IPS-18c (cell line): ENCODE data around the gene DROSHA.
"Not testable (repeated sequence)": the region's sequence is repeated elsewhere in the genome, so short reads cannot be mapped to it uniquely, and the experiment has no call there.

Source experiments
- H3K4me3 ChIP-seq: 2 replicates; pipeline ENCODE4 v1.7.0; 2013; ENCODE audit warnings: low read depth, mild to moderate bottlenecking, low read length, moderate library complexity; ENCODE audit not compliant: insufficient read depth
- H3K9me3 ChIP-seq: one replicate; pipeline ENCODE4 v1.6.1; 2013; ENCODE audit warnings: mild to moderate bottlenecking, low read length, moderate library complexity; ENCODE audit not compliant: control insufficient read depth, insufficient read depth

The DROSHA gene

GRCh38 chr5:31377274-31377946 is 154.5 kb downstream of the DROSHA start:
- no peak overlapping the region for H3K4me3 ChIP-seq
- H3K9me3 ChIP-seq, result no peaks in the 10 kb centered on the region

GRCh38 chr5:31375999-31376720 is 155.7 kb downstream of the DROSHA start:
- no peaks in the 10 kb centered on the region for H3K9me3 ChIP-seq
- H3K4me3 ChIP-seq, result no peak overlapping the region

DNA sequence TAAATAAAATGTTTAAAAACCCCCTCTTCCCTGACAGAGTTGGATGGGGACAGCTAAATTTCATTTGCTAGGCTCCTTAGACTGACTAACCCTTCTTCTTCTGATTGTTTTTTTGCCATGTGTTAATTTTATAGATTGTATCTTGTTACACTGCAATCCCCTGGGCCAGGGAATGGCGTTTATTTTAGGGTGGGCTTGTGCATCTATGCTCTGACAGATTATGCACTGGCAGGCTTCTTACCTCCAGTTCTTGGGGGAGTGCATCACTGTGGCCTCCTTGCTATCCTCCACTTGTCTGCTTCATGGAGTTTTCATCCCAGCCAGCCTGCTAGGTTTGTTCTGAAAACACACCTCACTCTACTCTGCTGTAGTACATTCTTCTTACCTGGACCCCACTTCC is 159.8 kb downstream of the DROSHA start:
- H3K4me3 ChIP-seq, result no peak overlapping the region
- no peaks in the 10 kb centered on the region for H3K9me3 ChIP-seq

DNA sequence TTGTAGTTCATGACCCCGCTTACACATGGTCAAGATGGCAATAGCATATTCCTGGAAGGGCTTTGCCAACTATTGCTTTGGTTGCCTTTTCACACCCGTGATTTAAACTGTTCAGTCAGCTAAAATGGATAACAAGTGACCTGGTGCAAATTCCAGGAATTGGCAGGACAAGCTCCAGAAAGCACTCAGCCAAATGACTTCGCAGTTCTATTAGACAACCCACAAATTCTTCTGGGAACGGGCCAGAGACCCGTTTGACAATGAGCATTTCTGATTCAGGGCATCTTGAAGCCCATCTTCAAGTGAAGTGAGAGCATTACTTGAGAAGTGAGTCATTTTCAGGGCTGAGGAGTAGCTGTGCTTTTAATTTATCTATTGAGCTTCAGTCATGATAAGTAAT is 165.0 kb downstream of the DROSHA start:
- no peaks in the 10 kb centered on the region for H3K9me3 ChIP-seq
- H3K4me3 ChIP-seq, result no peak overlapping the region

- Histone ChIP-seq H3K9me3 (no peaks in the 10 kb centered on the region), H3K4me3 (no peak overlapping the region)
These were observed 166.1 kb downstream of the DROSHA start for GRCh38 chr5:31365776-31366175.

DNA sequence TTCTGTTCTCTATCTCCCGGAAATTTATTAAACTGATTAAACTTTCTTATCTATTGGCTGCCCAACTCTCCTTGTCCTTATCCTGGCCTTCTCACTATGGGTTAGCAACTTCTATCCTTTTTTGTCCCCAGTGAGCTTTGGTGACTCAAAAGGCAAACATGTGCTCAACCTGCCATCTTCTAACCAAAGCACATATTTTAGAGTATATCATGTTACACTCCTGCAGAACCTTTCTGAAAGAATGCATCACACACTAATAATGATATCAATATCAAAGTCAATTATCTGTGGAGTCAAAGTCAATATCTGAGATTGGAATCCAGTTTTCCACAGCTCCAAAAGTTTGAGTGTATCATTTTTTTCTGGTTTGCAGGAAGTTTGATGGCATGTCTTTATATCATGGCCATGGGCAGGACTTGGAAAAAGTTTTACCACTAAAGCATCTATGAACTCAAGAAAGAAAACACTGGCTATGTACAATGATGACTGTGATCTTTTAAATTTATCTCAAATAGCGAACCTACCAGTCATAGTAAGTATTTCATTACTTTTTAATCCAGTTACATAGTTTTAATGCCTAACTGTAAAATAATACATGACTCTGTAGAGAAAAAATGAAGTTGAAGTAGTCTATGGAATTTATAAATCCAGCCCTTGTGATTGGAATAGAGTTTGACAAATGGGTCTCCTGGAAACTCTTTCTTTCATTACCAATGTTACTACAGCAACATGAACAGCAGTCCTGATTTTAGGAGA is 166.8 kb downstream of the DROSHA start:
- Histone ChIP-seq H3K9me3 (no peaks in the 10 kb centered on the region), H3K4me3 (no peak overlapping the region)

GRCh38 chr5:31362931-31363568 is 168.8 kb downstream of the DROSHA start:
- Histone ChIP-seq H3K4me3 (no peak overlapping the region), H3K9me3 (no peaks in the 10 kb centered on the region)

- Histone ChIP-seq H3K4me3 (no peak overlapping the region), H3K9me3 (no peaks in the 10 kb centered on the region)
These were observed 169.4 kb downstream of the DROSHA start for GRCh38 chr5:31362529-31362900.

DNA sequence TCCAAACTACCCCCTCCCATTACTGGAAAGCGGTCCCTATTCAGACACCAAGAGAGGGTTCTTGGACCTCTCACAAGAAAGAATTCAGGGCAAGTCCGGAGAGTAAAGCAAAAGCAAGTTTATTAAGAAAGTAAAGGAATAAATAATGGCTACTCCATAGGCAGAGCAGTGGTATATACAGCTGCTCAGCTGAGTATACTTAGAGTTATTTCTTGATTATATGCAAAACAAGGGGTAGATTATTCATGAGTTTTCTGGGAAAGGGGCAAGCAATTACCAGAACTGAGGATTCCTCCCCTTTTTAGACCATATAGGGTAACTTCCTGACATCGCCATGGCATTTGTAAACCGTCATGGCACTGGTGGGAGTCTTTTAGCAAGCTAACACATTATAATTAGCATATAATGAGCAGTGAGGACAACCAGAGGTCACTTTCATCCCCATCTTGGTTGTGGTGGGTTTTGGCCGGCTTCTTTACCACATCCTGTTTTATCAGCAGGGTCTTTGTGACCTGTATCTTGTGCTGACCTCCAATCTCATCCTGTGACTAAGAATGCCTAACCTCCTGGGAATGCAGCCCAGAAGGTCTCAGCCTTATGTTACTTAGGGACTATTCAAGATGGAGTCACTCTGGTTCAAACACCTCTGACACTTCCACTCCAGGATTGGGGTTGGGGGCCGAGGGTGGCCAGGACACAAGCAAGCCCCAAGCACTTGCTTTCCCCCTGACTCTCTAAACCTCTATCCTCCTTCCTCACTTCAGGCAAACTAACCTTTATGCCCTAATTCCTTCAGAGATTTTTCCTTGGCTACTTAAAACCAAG is 170.0 kb downstream of the DROSHA start:
- not testable (repeated sequence) for H3K9me3 ChIP-seq, H3K4me3 ChIP-seq

GRCh38 chr5:31361234-31361633 is 170.7 kb downstream of the DROSHA start:
- H3K4me3 ChIP-seq, result no peak overlapping the region
- no peaks in the 10 kb centered on the region for H3K9me3 ChIP-seq

GRCh38 chr5:31359839-31360238 is 172.1 kb downstream of the DROSHA start:
- H3K4me3 ChIP-seq, result no peak overlapping the region
- H3K9me3 ChIP-seq, result no peaks in the 10 kb centered on the region

DNA sequence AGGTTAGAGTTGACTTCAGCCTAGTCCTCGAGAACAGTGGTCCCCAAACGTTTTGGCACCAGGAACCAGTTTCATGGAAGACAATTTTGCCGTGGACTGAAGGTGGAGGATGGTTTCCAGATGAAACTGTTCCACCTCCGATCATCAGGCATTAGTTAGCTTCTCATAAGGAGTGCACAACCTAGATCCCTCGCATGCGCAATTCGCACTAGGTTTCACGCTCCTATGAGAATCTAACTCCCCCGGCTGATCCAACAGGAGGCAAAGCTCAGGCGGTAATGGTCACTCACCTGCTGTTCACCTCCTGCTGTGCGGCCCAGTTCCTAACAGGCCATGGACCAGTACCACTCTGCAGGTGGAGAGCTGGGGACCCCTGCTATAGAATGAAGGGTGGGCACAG is 174.9 kb downstream of the DROSHA start:
- no peak overlapping the region for H3K4me3 ChIP-seq

GRCh38 chr5:31355337-31355736 is 176.6 kb downstream of the DROSHA start:
- H3K4me3 ChIP-seq, result no peak overlapping the region
- H3K9me3 ChIP-seq, result no peaks in the 10 kb centered on the region

More for the DNA sequence above, 174.9 kb downstream of the DROSHA start:
- H3K9me3 ChIP-seq, result no peaks in the 10 kb centered on the region
